Left lung (tissue), 10 donors: Measurements from ENCODE around the gene GNB1L. TPM values are rescaled to one million over a fixed set of nuclear protein-coding genes. Genes with fewer than 3 reads are reported as not detected.

Source experiments
- ATAC-seq: fragments of 200-7000 bp; cut with Tn5 transposase; one replicate; pipeline ENCODE4 v1.9.1; 2020; ENCODE audit warnings: moderate library complexity
- DNase-seq, 4 donors: peaks; one replicate each; pipeline ENCODE4 v3.0.0-alpha.2; 2013 to 2020
- H3K27ac ChIP-seq, 2 donors: fragments of 200-600 bp; sonication (generic) in 1 of 2; one replicate each; pipeline versions ENCODE4 v1.5.0 to v1.8.0; 2020 to 2021
- H3K27me3 ChIP-seq, 2 donors: fragments of 200-600 bp; sonication (generic) in 1 of 2; one replicate each; pipeline versions ENCODE4 v1.5.0 to v1.8.0; 2020 to 2021
- H3K36me3 ChIP-seq, 2 donors: fragments of 200-600 bp; sonication (generic) in 1 of 2; one replicate each; pipeline versions ENCODE4 v1.5.0 to v1.8.0; 2020 to 2021
- H3K4me1 ChIP-seq, 2 donors: fragments of 200-600 bp; one replicate each; pipeline ENCODE4 v1.8.0; 2021
- H3K4me3 ChIP-seq, 2 donors: fragments of 200-600 bp; sonication (generic) in 1 of 2; one replicate each; pipeline versions ENCODE4 v1.5.0 to v1.8.0; 2020 to 2021; ENCODE audit warnings: mild to moderate bottlenecking in 1 of 2
- H3K9me3 ChIP-seq, 2 donors: fragments of 200-600 bp; sonication (generic) in 1 of 2; one replicate each; pipeline versions ENCODE4 v1.5.0 to v1.8.0; 2020 to 2021
- CTCF ChIP-seq, 2 donors: fragments of 200-600 bp; sonication (generic) in 1 of 2; IDR thresholded peaks; one replicate each; pipeline versions ENCODE4 v1.5.0 to v1.8.0; 2021; ENCODE audit warnings: antibody characterized with exemption in 2 of 2
- intact Hi-C, 2 donors: fragments of 100-400 bp; cut with DNase I; formaldehyde crosslinking; loops; one replicate each; pipeline versions ENCODE4 v1.11.2 to v1.14.2; 2022
- polyA plus RNA-seq, 6 donors: library from polyadenylated mRNA; unstranded; fragments of 120-200 nt; gene quantifications; one replicate each; pipeline ENCODE4 v1.2.1, GENCODE V29; 2013; ENCODE audit not compliant: insufficient read length in 6 of 6
- total RNA-seq, 2 donors: library from RNA; stranded (reverse); fragmentation: NEBNext Ultra II Directional; extraction: Animal tissue kit (Norgen Biotek cat#: 25700); gene quantifications; one replicate each; pipeline ENCODE4 v1.2.1, GENCODE V29; 2021
- donor health status: DM: no; HTN: yes; CAD: no.
- donor health status: DM: no; HTN: no; CAD: no.

GNB1L gene
- total and polyA plus RNA-seq, 8 donors, result 4.3 to 7.9 (median 5.5) TPM

- Histone ChIP-seq H3K27me3 (peaks cover 85 to 95% of the 10 kb centered on the region in 2 donors), H3K36me3 (no peaks in the 10 kb centered on the region), H3K9me3 (no peaks in the 10 kb centered on the region), H3K4me3 (no peak overlapping the region), H3K4me1 (peaks cover 13 to 43% of the 10 kb centered on the region in 2 donors), H3K27ac (no peak overlapping the region)
- ATAC-seq (no peak), DNase-seq (peak in 1 of 4 donors; percentile 34)
- intact Hi-C loops, result no loop called here
- TF ChIP-seq CTCF (IDR thresholded peaks at IDR 0.05), result no peak
Measured at GRCh38 chr22:19764636-19765476, 89.8 kb downstream of the GNB1L start.

GRCh38 chr22:19764299-19764593, 90.4 kb downstream of the GNB1L start:
- ATAC-seq (no peak), DNase-seq (peak in 1 of 4 donors; percentile 67)
- H3K9me3 ChIP-seq, result no peaks in the 10 kb centered on the region
- H3K27me3 ChIP-seq, result peaks cover 85 to 95% of the 10 kb centered on the region in 2 donors
- no peak for TF ChIP-seq CTCF (IDR thresholded peaks at IDR 0.05)
- no peaks in the 10 kb centered on the region for H3K36me3 ChIP-seq
- intact Hi-C loops, result no loop called here
- H3K4me3 ChIP-seq, result no peak overlapping the region
- no peak overlapping the region for H3K27ac ChIP-seq
- H3K4me1 ChIP-seq, result peaks cover 13 to 49% of the 10 kb centered on the region in 2 donors

GRCh38 chr22:19763458-19764298, 91.0 kb downstream of the GNB1L start:
- Histone ChIP-seq H3K9me3 (no peaks in the 10 kb centered on the region), H3K4me3 (no peak overlapping the region), H3K27me3 (peaks cover 86 to 95% of the 10 kb centered on the region in 2 donors), H3K36me3 (no peaks in the 10 kb centered on the region), H3K4me1 (peaks cover 13 to 53% of the 10 kb centered on the region in 2 donors), H3K27ac (no peak overlapping the region)
- peak in 1 of 4 donors; percentile 67 for DNase-seq
- TF ChIP-seq CTCF (IDR thresholded peaks at IDR 0.05), result no peak
- no peak for ATAC-seq
- intact Hi-C loops, result no loop called here

- intact Hi-C loops, result no loop called here
- DNase-seq, result peak in 1 of 4 donors; percentile 1
- H3K4me1 ChIP-seq, result peaks cover 8 to 47% of the 10 kb centered on the region in 2 donors
Measured at GRCh38 chr22:19762568-19763457, 91.9 kb downstream of the GNB1L start.

More at GRCh38 chr22:19762568-19763457, 91.9 kb downstream of the GNB1L start:
- no peak for TF ChIP-seq CTCF (IDR thresholded peaks at IDR 0.05)
- no peaks in the 10 kb centered on the region for H3K9me3 ChIP-seq
- no peak for ATAC-seq
- no peaks in the 10 kb centered on the region for H3K36me3 ChIP-seq
- no peak overlapping the region for H3K27ac ChIP-seq
- peaks cover 86 to 95% of the 10 kb centered on the region in 2 donors for H3K27me3 ChIP-seq
- no peak overlapping the region for H3K4me3 ChIP-seq
